ENCODE data around the gene LRRTM4.

- TF ChIP-seq ZNF565 (CRISPR knock-in tag; conservative IDR thresholded peaks at IDR 0.05; ENCODE audit: low read depth) (no peak), TOX (CRISPR knock-in tag; IDR thresholded peaks at IDR 0.05; ENCODE audit: borderline replicate concordance) (no peak), POU6F1 (CRISPR knock-in tag; IDR thresholded peaks at IDR 0.05; ENCODE audit: borderline replicate concordance, low read depth) (no peak), ARNTL (CRISPR knock-in tag; IDR thresholded peaks at IDR 0.05; ENCODE audit: borderline replicate concordance, low read depth) (no peak), PATZ1 (CRISPR knock-in tag; IDR thresholded peaks at IDR 0.05; ENCODE audit: borderline replicate concordance) (no peak)
Measured at GRCh38 chr2:77566131-77566530, 44.0 kb upstream of the LRRTM4 start.
